ENCODE results near the gene AP3B1.

Gene AP3B1

GRCh38 chr5:78132507-78132906 lies 162.0 kb downstream of the AP3B1 start:
- no peak for DNase-seq (ENCODE audit: low read depth in 1 of 2, low spot score in 1 of 2)
- H3K4me3 ChIP-seq (replicated peaks; ENCODE audit: insufficient read depth, low read length): no peak overlapping the region
- no peaks in the 10 kb centered on the region for H3K27me3 ChIP-seq (ENCODE audit: insufficient read depth, poor library complexity, severe bottlenecking)
- TF ChIP-seq GABPA (IDR thresholded peaks at IDR 0.05; ENCODE audit: low read depth): no peak
- no peak for TF ChIP-seq CTCF (IDR thresholded peaks at IDR 0.05; ENCODE audit: insufficient read depth, low read length)
- no peak for TF ChIP-seq POLR2AphosphoS5 (IDR thresholded peaks at IDR 0.05; ENCODE audit: low read depth)
- no peak for TF ChIP-seq SPI1 (IDR thresholded peaks at IDR 0.05; ENCODE audit: borderline replicate concordance, low read depth)
- TF ChIP-seq REST (IDR thresholded peaks at IDR 0.05; ENCODE audit: insufficient replicate concordance, low read depth): no peak
- H3K27ac ChIP-seq (replicated peaks): no peak overlapping the region

GRCh38 chr5:78129597-78129996 lies 164.9 kb downstream of the AP3B1 start:
- Histone ChIP-seq H3K27ac (replicated peaks) (no peak overlapping the region), H3K27me3 (ENCODE audit: insufficient read depth, poor library complexity, severe bottlenecking) (no peaks in the 10 kb centered on the region), H3K4me3 (replicated peaks; ENCODE audit: insufficient read depth, low read length) (no peak overlapping the region)
- TF ChIP-seq POLR2AphosphoS5 (IDR thresholded peaks at IDR 0.05; ENCODE audit: low read depth) (no peak), GABPA (IDR thresholded peaks at IDR 0.05; ENCODE audit: low read depth) (no peak), SPI1 (IDR thresholded peaks at IDR 0.05; ENCODE audit: borderline replicate concordance, low read depth) (no peak), CTCF (IDR thresholded peaks at IDR 0.05; ENCODE audit: insufficient read depth, low read length) (no peak), REST (IDR thresholded peaks at IDR 0.05; ENCODE audit: insufficient replicate concordance, low read depth) (no peak)
- no peak for DNase-seq (ENCODE audit: low read depth in 1 of 2, low spot score in 1 of 2)

- no peaks in the 10 kb centered on the region for H3K27me3 ChIP-seq (ENCODE audit: insufficient read depth, poor library complexity, severe bottlenecking)
- no peak overlapping the region for H3K4me3 ChIP-seq (replicated peaks; ENCODE audit: insufficient read depth, low read length)
- TF ChIP-seq GABPA (IDR thresholded peaks at IDR 0.05; ENCODE audit: low read depth) (no peak), REST (IDR thresholded peaks at IDR 0.05; ENCODE audit: insufficient replicate concordance, low read depth) (no peak)
- DNase-seq (ENCODE audit: low read depth in 1 of 2, low spot score in 1 of 2): no peak
- no peak overlapping the region for H3K27ac ChIP-seq (replicated peaks)
Measured at GRCh38 chr5:78127875-78128274, 166.6 kb downstream of the AP3B1 start.

- DNase-seq (ENCODE audit: low read depth in 1 of 2, low spot score in 1 of 2): no peak
- H3K27me3 ChIP-seq (ENCODE audit: insufficient read depth, poor library complexity, severe bottlenecking): no peaks in the 10 kb centered on the region
- TF ChIP-seq REST (IDR thresholded peaks at IDR 0.05; ENCODE audit: insufficient replicate concordance, low read depth) (no peak), CTCF (IDR thresholded peaks at IDR 0.05; ENCODE audit: insufficient read depth, low read length) (no peak), GABPA (IDR thresholded peaks at IDR 0.05; ENCODE audit: low read depth) (no peak), POLR2AphosphoS5 (IDR thresholded peaks at IDR 0.05; ENCODE audit: low read depth) (no peak), SPI1 (IDR thresholded peaks at IDR 0.05; ENCODE audit: borderline replicate concordance, low read depth) (no peak)
- H3K27ac ChIP-seq (replicated peaks): no peak overlapping the region
- H3K4me3 ChIP-seq (replicated peaks; ENCODE audit: insufficient read depth, low read length): no peak overlapping the region
Measured at GRCh38 chr5:78126536-78126935, 168.0 kb downstream of the AP3B1 start.
